GM19035 (cell line): ENCODE results near the gene UBE2U.
"Not testable (repeated sequence)": the region's sequence is repeated elsewhere in the genome, so short reads cannot be mapped to it uniquely, and the experiment has no call there.

Source experiments
- ATAC-seq: cut with Tn5 transposase; IDR thresholded peaks from one replicate; pipeline ENCODE4 v1.9.1; 2021; ENCODE audit not compliant: unreplicated experiment

The UBE2U gene

GRCh38 chr1:64192290-64192689 is 11.1 kb upstream of the UBE2U start:
- no peak for ATAC-seq

GRCh38 chr1:64194168-64195080 is 9.0 kb upstream of the UBE2U start:
- no peak for ATAC-seq

GRCh38 chr1:64195081-64195395 is 8.4 kb upstream of the UBE2U start:
- no peak for ATAC-seq

GRCh38 chr1:64196074-64196870 is 7.2 kb upstream of the UBE2U start:
- ATAC-seq: no peak

GRCh38 chr1:64197076-64197475 is 6.3 kb upstream of the UBE2U start:
- ATAC-seq: no peak

- ATAC-seq: no peak
Measured at GRCh38 chr1:64199154-64199553, 4.3 kb upstream of the UBE2U start.

- ATAC-seq: no peak
Measured at GRCh38 chr1:64200064-64200463, 3.4 kb upstream of the UBE2U start.

- ATAC-seq: no peak
Measured at GRCh38 chr1:64209221-64209620, 5.8 kb downstream of the UBE2U start.

- no peak for ATAC-seq
Measured at GRCh38 chr1:64212031-64212430, 8.6 kb downstream of the UBE2U start.

- ATAC-seq: no peak
Measured at GRCh38 chr1:64215576-64215975, 12.2 kb downstream of the UBE2U start.

- ATAC-seq: no peak
Measured at GRCh38 chr1:64220241-64220640, 16.8 kb downstream of the UBE2U start.

GRCh38 chr1:64223329-64224151 is 20.1 kb downstream of the UBE2U start:
- ATAC-seq: no peak

- ATAC-seq: not testable (repeated sequence)
Measured at GRCh38 chr1:64224236-64224635, 20.8 kb downstream of the UBE2U start.

GRCh38 chr1:64228167-64228957 is 24.9 kb downstream of the UBE2U start:
- ATAC-seq: no peak

GRCh38 chr1:64229307-64229706 is 25.9 kb downstream of the UBE2U start:
- ATAC-seq: no peak

GRCh38 chr1:64231153-64231552 is 27.7 kb downstream of the UBE2U start:
- no peak for ATAC-seq

GRCh38 chr1:64231654-64232053 is 28.2 kb downstream of the UBE2U start:
- ATAC-seq: no peak

- ATAC-seq: no peak
Measured at GRCh38 chr1:64234714-64235113, 31.3 kb downstream of the UBE2U start.

- no peak for ATAC-seq
Measured at GRCh38 chr1:64235181-64235580, 31.8 kb downstream of the UBE2U start.

GRCh38 chr1:64235910-64236309 is 32.5 kb downstream of the UBE2U start:
- no peak for ATAC-seq

GRCh38 chr1:64236541-64236954 is 33.1 kb downstream of the UBE2U start:
- no peak for ATAC-seq
